Natural killer cell treated with Interleukin-12 subunit alpha and Interleukin-12 subunit beta and Interleukin-15 and Interleukin-18, amount 100 ng/mL, for 72 hours (primary cell): ENCODE results near the gene ARHGAP30. TPM values are rescaled to one million over a fixed set of nuclear protein-coding genes. Genes with fewer than 3 reads are reported as not detected.
"Not testable (repeated sequence)": the region's sequence is repeated elsewhere in the genome, so short reads cannot be mapped to it uniquely, and the experiment has no call there.

Experiments used
- ATAC-seq, 2 donors: fragments of 150-1000 bp; cut with Tn5 transposase in 1 of 2; sonication (Bioruptor Pico), chemical (Tn5 transposase) in 1 of 2; 2 replicates each; pipeline ENCODE4 v1.10.0; 2021
- DNase-seq: peaks from one replicate; pipeline ENCODE4 v3.0.0; 2022; ENCODE audit warnings: low spot score
- H3K27ac Mint-ChIP-seq, 2 donors: 1 replicate in 1 of 2; 2 replicates in 1 of 2; pipeline ENCODE4 v1.8.0; 2022; ENCODE audit warnings: mixed read lengths in 2 of 2, mild to moderate bottlenecking in 1 of 2, moderate library complexity in 1 of 2
- H3K27me3 Mint-ChIP-seq, 2 donors: 1 replicate in 1 of 2; 2 replicates in 1 of 2; pipeline ENCODE4 v1.8.0; 2022; ENCODE audit warnings: mixed read lengths in 2 of 2
- H3K36me3 Mint-ChIP-seq: one replicate; pipeline ENCODE4 v1.8.0; 2022; ENCODE audit warnings: mixed read lengths
- H3K4me1 Mint-ChIP-seq, 2 donors: 1 replicate in 1 of 2; 2 replicates in 1 of 2; pipeline ENCODE4 v1.8.0; 2022; ENCODE audit warnings: low read depth in 2 of 2, mixed read lengths in 2 of 2, mild to moderate bottlenecking in 1 of 2
- H3K4me3 Mint-ChIP-seq: one replicate; pipeline ENCODE4 v1.8.0; 2022; ENCODE audit warnings: mixed read lengths
- H3K9me3 Mint-ChIP-seq: 2 replicates; pipeline ENCODE4 v1.8.0; 2022; ENCODE audit warnings: mixed read lengths
- total RNA-seq, 2 donors: library from RNA; stranded (reverse); gene quantifications; one replicate each; pipeline ENCODE4 v1.2.3, GENCODE V29; 2022

Gene ARHGAP30
- total RNA-seq, 2 donors from 2014 or later, result 217 to 250 TPM

GRCh38 chr1:161072751-161073449, 3.2 kb upstream of the ARHGAP30 start:
- H3K27me3 Mint-ChIP-seq, result no peaks in the 10 kb centered on the region
- H3K27ac Mint-ChIP-seq, result peak overlapping the region; percentile 56 to 84

GRCh38 chr1:161071886-161072371, 2.2 kb upstream of the ARHGAP30 start:
- Mint-ChIP-seq H3K36me3 (peaks cover 3% of the 10 kb centered on the region), H3K27ac (peak overlapping the region; percentile 84 to 91), H3K4me1 (peaks cover 49 to 53% of the 10 kb centered on the region in 2 donors), H3K27me3 (no peaks in the 10 kb centered on the region), H3K9me3 (no peaks in the 10 kb centered on the region), H3K4me3 (peak overlapping the region; percentile 70)
- no peak for DNase-seq
- no peak for ATAC-seq

More at GRCh38 chr1:161072751-161073449, 3.2 kb upstream of the ARHGAP30 start:
- no peak for DNase-seq
- Mint-ChIP-seq H3K36me3 (no peaks in the 10 kb centered on the region), H3K9me3 (no peaks in the 10 kb centered on the region), H3K4me3 (no peak overlapping the region), H3K4me1 (peaks cover 39 to 44% of the 10 kb centered on the region in 2 donors)
- ATAC-seq, result no peak

- H3K4me1 Mint-ChIP-seq, result peaks cover 58% of the 10 kb centered on the region in 2 donors
- H3K4me3 Mint-ChIP-seq, result peak overlapping the region; percentile 95
- peak overlapping the region; percentile 84 to 91 for H3K27ac Mint-ChIP-seq
- DNase-seq, result no peak
- H3K27me3 Mint-ChIP-seq, result no peaks in the 10 kb centered on the region
- H3K36me3 Mint-ChIP-seq, result peaks cover 9% of the 10 kb centered on the region
- ATAC-seq, result no peak
- H3K9me3 Mint-ChIP-seq, result no peaks in the 10 kb centered on the region
Measured at GRCh38 chr1:161070761-161071160, 1.1 kb upstream of the ARHGAP30 start.

DNA sequence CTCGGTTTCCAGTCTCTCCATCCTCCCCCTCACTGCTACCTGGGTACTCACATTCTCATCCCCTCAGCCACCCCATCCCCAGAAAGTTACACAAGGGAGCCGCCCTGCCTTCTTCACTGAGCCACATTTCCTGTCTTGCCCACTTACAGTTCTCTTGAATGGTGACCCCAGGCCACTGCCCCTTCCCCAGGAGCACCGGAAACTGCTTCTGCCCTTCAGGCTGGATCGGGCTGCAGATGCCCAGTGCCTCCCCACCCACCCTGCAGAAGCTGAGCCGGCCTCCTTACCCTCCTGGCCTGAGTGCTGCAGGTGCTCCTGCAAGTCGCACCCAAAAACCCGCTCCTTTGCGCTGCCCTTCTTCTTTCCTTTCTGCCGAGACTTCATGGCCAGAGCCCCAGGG, 450 bp downstream of the ARHGAP30 start:
- Mint-ChIP-seq H3K27me3 (no peaks in the 10 kb centered on the region), H3K36me3 (peaks cover 15% of the 10 kb centered on the region), H3K27ac (peak overlapping the region; percentile 84 to 91), H3K4me3 (peak overlapping the region; percentile 95), H3K4me1 (peaks cover 57 to 61% of the 10 kb centered on the region in 2 donors), H3K9me3 (no peaks in the 10 kb centered on the region)
- ATAC-seq, result peak; percentile 0 to 11
- no peak for DNase-seq

- DNase-seq (peak; percentile 90), ATAC-seq (peak; percentile 81 to 87)
- H3K9me3 Mint-ChIP-seq, result no peaks in the 10 kb centered on the region
- peaks cover 63 to 65% of the 10 kb centered on the region in 2 donors for H3K4me1 Mint-ChIP-seq
- H3K36me3 Mint-ChIP-seq, result peaks cover 19% of the 10 kb centered on the region
- peak overlapping the region; percentile 84 to 91 for H3K27ac Mint-ChIP-seq
- H3K4me3 Mint-ChIP-seq, result peak overlapping the region; percentile 95
- H3K27me3 Mint-ChIP-seq, result no peaks in the 10 kb centered on the region
Measured at GRCh38 chr1:161068306-161069234, 1.1 kb downstream of the ARHGAP30 start.

DNA sequence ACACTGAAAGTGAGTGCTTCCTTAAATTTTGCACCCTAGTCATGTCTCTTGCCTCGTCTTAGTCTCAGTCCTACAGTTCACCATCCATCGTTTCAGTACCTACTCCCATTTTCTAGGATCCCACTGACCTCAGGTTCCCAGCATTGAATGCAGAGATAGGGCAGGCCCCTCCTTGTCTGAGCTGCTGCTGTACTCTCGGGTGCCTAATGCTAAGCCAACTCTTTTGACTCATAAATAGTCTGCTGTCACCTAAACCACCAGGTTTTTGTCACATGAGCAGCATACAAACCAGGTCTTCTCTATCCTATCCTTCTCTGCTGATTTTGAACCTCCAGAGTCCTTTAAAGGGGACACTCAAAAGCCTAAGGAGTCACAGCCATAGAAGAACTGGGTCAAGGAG, 3.0 kb downstream of the ARHGAP30 start:
- DNase-seq, result no peak
- peak overlapping the region; percentile 95 for H3K4me3 Mint-ChIP-seq
- no peaks in the 10 kb centered on the region for H3K27me3 Mint-ChIP-seq
- no peaks in the 10 kb centered on the region for H3K9me3 Mint-ChIP-seq
- peaks cover 61 to 75% of the 10 kb centered on the region in 2 donors for H3K4me1 Mint-ChIP-seq
- peak overlapping the region; percentile 84 to 91 for H3K27ac Mint-ChIP-seq
- ATAC-seq, result no peak
- peaks cover 19% of the 10 kb centered on the region for H3K36me3 Mint-ChIP-seq

GRCh38 chr1:161065681-161066080, 4.0 kb downstream of the ARHGAP30 start:
- ATAC-seq, DNase-seq, H3K9me3 Mint-ChIP-seq, H3K27me3 Mint-ChIP-seq: not testable (repeated sequence)
- H3K27ac Mint-ChIP-seq, result peak overlapping the region in 1 of 2 donors; percentile 91
- H3K4me1 Mint-ChIP-seq, result peaks cover 61 to 66% of the 10 kb centered on the region in 2 donors
- H3K4me3 Mint-ChIP-seq, result peak overlapping the region; percentile 95
- peaks cover 19% of the 10 kb centered on the region for H3K36me3 Mint-ChIP-seq

DNA sequence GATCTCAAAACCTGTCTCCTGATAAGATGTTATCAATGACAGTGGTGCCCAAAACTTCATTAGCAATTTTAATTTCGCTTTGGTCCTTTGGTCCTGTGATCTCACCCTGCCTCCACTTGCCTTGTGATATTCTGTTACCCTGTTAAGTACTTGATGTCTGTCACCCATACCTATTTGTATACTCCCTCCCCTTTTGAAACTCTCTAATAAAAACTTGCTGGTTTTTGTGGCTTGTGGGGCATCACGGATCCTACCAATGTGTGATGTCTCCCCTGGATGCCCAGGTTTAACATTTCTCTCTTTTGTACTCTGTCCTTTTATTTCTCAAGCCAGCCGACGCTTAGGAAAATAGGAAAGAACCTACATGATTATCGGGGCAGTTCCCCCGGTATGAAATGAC, 5.8 kb downstream of the ARHGAP30 start:
- not testable (repeated sequence) for ATAC-seq, H3K9me3 Mint-ChIP-seq
- peaks cover 19% of the 10 kb centered on the region for H3K36me3 Mint-ChIP-seq

GRCh38 chr1:161061419-161061818, 8.3 kb downstream of the ARHGAP30 start:
- H3K27me3 Mint-ChIP-seq, result no peaks in the 10 kb centered on the region
- ATAC-seq (no peak), DNase-seq (no peak)
- H3K9me3 Mint-ChIP-seq, result no peaks in the 10 kb centered on the region
- peaks cover 20% of the 10 kb centered on the region for H3K36me3 Mint-ChIP-seq
- H3K4me1 Mint-ChIP-seq, result peaks cover 44 to 53% of the 10 kb centered on the region in 2 donors
- no peak overlapping the region for H3K4me3 Mint-ChIP-seq
- H3K27ac Mint-ChIP-seq, result peak overlapping the region; percentile 10 to 86

More for the DNA sequence above, 5.8 kb downstream of the ARHGAP30 start:
- Mint-ChIP-seq H3K27ac (peak overlapping the region; percentile 87 to 91), H3K4me1 (peaks cover 59 to 73% of the 10 kb centered on the region in 2 donors), H3K4me3 (peak overlapping the region; percentile 92)
- H3K27me3 Mint-ChIP-seq, DNase-seq: not testable (repeated sequence)

GRCh38 chr1:161059293-161059692, 10.4 kb downstream of the ARHGAP30 start:
- Mint-ChIP-seq H3K9me3 (no peaks in the 10 kb centered on the region), H3K27ac (peak overlapping the region; percentile 67 to 86), H3K36me3 (peaks cover 19% of the 10 kb centered on the region)

GRCh38 chr1:161054805-161055204, 14.9 kb downstream of the ARHGAP30 start:
- Mint-ChIP-seq H3K27me3 (no peaks in the 10 kb centered on the region), H3K4me1 (peaks cover 35 to 41% of the 10 kb centered on the region in 2 donors), H3K9me3 (no peaks in the 10 kb centered on the region), H3K4me3 (no peak overlapping the region), H3K36me3 (peaks cover 33% of the 10 kb centered on the region), H3K27ac (no peak overlapping the region)
- ATAC-seq (no peak), DNase-seq (no peak)

More at GRCh38 chr1:161059293-161059692, 10.4 kb downstream of the ARHGAP30 start:
- H3K4me3 Mint-ChIP-seq, result no peak overlapping the region
- ATAC-seq, result no peak
- peaks cover 45 to 47% of the 10 kb centered on the region in 2 donors for H3K4me1 Mint-ChIP-seq
- DNase-seq, result no peak
- no peaks in the 10 kb centered on the region for H3K27me3 Mint-ChIP-seq

DNA sequence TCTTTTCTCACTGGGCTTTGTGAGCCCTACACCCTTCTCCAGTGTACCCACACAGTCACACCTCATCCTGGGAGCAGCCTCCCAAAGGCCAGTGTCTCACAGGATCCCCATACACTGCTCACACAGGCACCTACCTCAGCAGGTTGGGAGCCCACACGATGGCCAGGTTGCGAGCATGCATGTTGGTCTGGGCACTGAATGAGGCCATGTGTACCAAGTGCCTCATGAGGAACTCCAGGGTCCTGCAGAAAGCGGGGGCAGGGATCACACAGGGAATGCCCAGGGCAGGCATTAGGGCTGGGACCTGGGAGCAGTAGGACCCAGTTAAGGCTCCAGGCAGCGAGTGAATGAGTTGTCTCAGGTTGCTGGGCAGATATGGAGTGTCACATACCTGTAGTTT, 15.5 kb downstream of the ARHGAP30 start:
- Mint-ChIP-seq H3K27me3 (no peaks in the 10 kb centered on the region), H3K4me3 (no peak overlapping the region), H3K36me3 (peaks cover 33% of the 10 kb centered on the region), H3K27ac (no peak overlapping the region), H3K9me3 (no peaks in the 10 kb centered on the region), H3K4me1 (peaks cover 29 to 36% of the 10 kb centered on the region in 2 donors)
- ATAC-seq, result no peak
- DNase-seq, result no peak

GRCh38 chr1:161052899-161053298, 16.8 kb downstream of the ARHGAP30 start:
- no peak for DNase-seq
- Mint-ChIP-seq H3K9me3 (no peaks in the 10 kb centered on the region), H3K4me1 (peaks cover 33 to 44% of the 10 kb centered on the region in 2 donors), H3K27me3 (no peaks in the 10 kb centered on the region), H3K4me3 (no peak overlapping the region), H3K36me3 (peaks cover 40% of the 10 kb centered on the region), H3K27ac (peak overlapping the region; percentile 42 to 47)
- no peak for ATAC-seq
